Heart right ventricle (tissue), 16 donors: Measurements from ENCODE around the gene RWDD2A. TPM values are rescaled to one million over a fixed set of nuclear protein-coding genes. Genes with fewer than 3 reads are reported as not detected.
A peak's percentile ranks its signal among the peaks of the same experiment; 100 is the strongest.

Experiments used
- ATAC-seq, 8 donors: fragments of 200-7000 bp; cut with Tn5 transposase; one replicate each; pipeline ENCODE4 v1.9.1; 2020; ENCODE audit warnings: mild to moderate bottlenecking in 8 of 8, moderate library complexity in 8 of 8, moderate number of reproducible peaks in 1 of 8
- DNase-seq, 2 donors: peaks; one replicate each; pipeline ENCODE4 v3.0.0-alpha.2; 2020
- H3K27ac ChIP-seq, 10 donors: fragments of 200-600 bp; sonication (generic) in 2 of 10; one replicate each; pipeline versions ENCODE4 v1.5.0 to v1.8.0; 2020 to 2022; ENCODE audit warnings: mild to moderate bottlenecking in 3 of 10
- H3K27me3 ChIP-seq, 7 donors: fragments of 200-600 bp; one replicate each; pipeline ENCODE4 v1.8.0; 2021 to 2022; ENCODE audit warnings: mild to moderate bottlenecking in 2 of 7
- H3K36me3 ChIP-seq, 9 donors: fragments of 200-600 bp; sonication (generic) in 1 of 9; one replicate each; pipeline versions ENCODE4 v1.5.0 to v1.8.0; 2020 to 2022; ENCODE audit warnings: mild to moderate bottlenecking in 2 of 9
- H3K4me1 ChIP-seq, 9 donors: fragments of 200-600 bp; sonication (generic) in 1 of 9; one replicate each; pipeline versions ENCODE4 v1.5.0 to v1.8.0; 2020 to 2022; ENCODE audit warnings: mild to moderate bottlenecking in 4 of 9
- H3K4me3 ChIP-seq, 10 donors: fragments of 200-600 bp; sonication (generic) in 2 of 10; one replicate each; pipeline versions ENCODE4 v1.5.0 to v1.8.0; 2020 to 2022; ENCODE audit warnings: mild to moderate bottlenecking in 7 of 10, moderate library complexity in 2 of 10
- H3K9me3 ChIP-seq, 11 donors: fragments of 200-600 bp in 10 of 11; sonication (generic) in 2 of 11; one replicate each; pipeline versions ENCODE4 v1.5.0 to v1.8.0; 2013 to 2022; ENCODE audit warnings: mild to moderate bottlenecking in 2 of 11, control low read depth in 1 of 11, moderate library complexity in 1 of 11
- whole genome bisulfite sequencing, 2 donors: extraction: QIAGEN DNeasy Blood & Tissue Kit; methylation state at CpG; one replicate each; pipeline ENCODE4 v1.1.7; 2013; ENCODE audit warnings: inconsistent platforms in 1 of 2; 5-methylcytosine and 5-hydroxymethylcytosine counted together
- intact Hi-C, 10 donors: fragments of 100-400 bp; cut with DNase I; formaldehyde crosslinking; loops; one replicate each; pipeline versions ENCODE4 v1.11.1 to v1.14.2; 2022
- polyA plus RNA-seq, 2 donors: library from polyadenylated mRNA; stranded (reverse); fragments of 200-250 nt; gene quantifications; one replicate each; pipeline ENCODE4 v1.2.3, GENCODE V29; 2013
- total RNA-seq, 10 donors: library from RNA; stranded (reverse); fragmentation: NEBNext Ultra II Directional in 3 of 10; extraction: Animal tissue kit (Norgen Biotek cat#: 25700) in 3 of 10; gene quantifications; one replicate each; pipeline versions ENCODE4 v1.2.1 to v1.2.4, GENCODE V29; 2021 to 2023
- TF ChIP-seq, protein P1 (sequence below), 9 donors: fragments of 200-600 bp; sonication (generic) in 2 of 9; IDR thresholded peaks; one replicate each; pipeline versions ENCODE4 v1.5.0 to v1.8.0; 2021 to 2022; ENCODE audit warnings: antibody characterized with exemption in 9 of 9, mild to moderate bottlenecking in 5 of 9, moderate library complexity in 1 of 9
- donor health status: Arrhythmogenic right ventricular cardiomyopathy.
- donor health status: ischemic (EF 13 %, LVEDD 7.1; RV severe dilation, severe dysfunction).
- donor health status: healthy with polysubstance abuse.
- donor health status: DM: no; HTN: yes; CAD: no.
- donor health status: DM: no; HTN: no; CAD: no.
- donor health status: ischemic (EF 25% LVEDD 6.9; RV normal size, moderate dysfunction).
- donor health status: ischemic (EF 25% LVEDD 5.7; RV mildly dilated, moderate dysfunction).
- donor health status: healthy.
- donor health status: DM: yes; HTN: yes; CAD: no.
- donor health status: Ischemic cardiomyopathy.
- donor health status: ischemic (EF 35%, LVEDD 5.7; RV mildly dilated, moderate dysfunction).
- donor health status: nonischemic (EF 11% LVEDD 7.7; RV severe dilation, severe dysfunction).
- donor health status: DM: yes; HTN: yes; CAD: no.
- donor health status: PGD.
- donor health status: ischemic (EF 29% LVEDD 5.4; RV normal size, mild dysfunction).
- donor health status: nonischemic (EF 23%, LVEDD 6.1; RV moderate dilation, normal function).

RWDD2A gene
- total and polyA plus RNA-seq, 12 donors: 1.9 to 4.2 (median 3.4) TPM

DNA sequence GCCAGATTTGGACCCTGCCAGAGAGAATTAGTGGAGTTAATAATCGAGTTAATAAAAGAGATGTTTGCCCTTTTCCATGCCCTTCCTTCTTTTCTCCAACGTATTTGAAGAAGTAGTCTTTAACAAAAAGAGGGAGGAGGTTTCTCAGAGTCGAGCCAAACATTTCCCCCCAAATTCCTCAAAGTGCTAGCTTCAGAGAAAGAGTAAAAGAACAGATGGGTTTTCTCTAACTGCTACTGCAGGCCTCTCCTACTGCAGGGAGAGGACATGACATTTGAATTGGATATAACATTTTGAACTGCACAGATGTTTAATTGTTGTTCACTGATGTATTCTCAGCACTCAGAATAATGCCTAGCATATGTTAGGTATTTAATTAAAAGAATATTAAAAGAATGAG lies 25.5 kb downstream of the RWDD2A start:
- Histone ChIP-seq H3K27me3 (no peaks in the 10 kb centered on the region), H3K27ac (no peak overlapping the region), H3K4me1 (peaks cover 0 to 4% (median 0%) of the 10 kb centered on the region in 9 donors), H3K36me3 (peaks cover 0 to 5% (median 0%) of the 10 kb centered on the region in 9 donors), H3K9me3 (no peaks in the 10 kb centered on the region), H3K4me3 (no peak overlapping the region)
- DNase-seq (no peak), ATAC-seq (no peak)
- intact Hi-C loops: loop anchor here in 4 of 10 donors (5.0 to 10.0 kb wide), 2 partner anchors 151 to 974 kb away; partner anchors contain the start of genes DOP1A (in 3 of the 4), UBE3D (in 3 of the 4) and IBTK (in 1 of the 4)
- TF ChIP-seq, protein P1, sequence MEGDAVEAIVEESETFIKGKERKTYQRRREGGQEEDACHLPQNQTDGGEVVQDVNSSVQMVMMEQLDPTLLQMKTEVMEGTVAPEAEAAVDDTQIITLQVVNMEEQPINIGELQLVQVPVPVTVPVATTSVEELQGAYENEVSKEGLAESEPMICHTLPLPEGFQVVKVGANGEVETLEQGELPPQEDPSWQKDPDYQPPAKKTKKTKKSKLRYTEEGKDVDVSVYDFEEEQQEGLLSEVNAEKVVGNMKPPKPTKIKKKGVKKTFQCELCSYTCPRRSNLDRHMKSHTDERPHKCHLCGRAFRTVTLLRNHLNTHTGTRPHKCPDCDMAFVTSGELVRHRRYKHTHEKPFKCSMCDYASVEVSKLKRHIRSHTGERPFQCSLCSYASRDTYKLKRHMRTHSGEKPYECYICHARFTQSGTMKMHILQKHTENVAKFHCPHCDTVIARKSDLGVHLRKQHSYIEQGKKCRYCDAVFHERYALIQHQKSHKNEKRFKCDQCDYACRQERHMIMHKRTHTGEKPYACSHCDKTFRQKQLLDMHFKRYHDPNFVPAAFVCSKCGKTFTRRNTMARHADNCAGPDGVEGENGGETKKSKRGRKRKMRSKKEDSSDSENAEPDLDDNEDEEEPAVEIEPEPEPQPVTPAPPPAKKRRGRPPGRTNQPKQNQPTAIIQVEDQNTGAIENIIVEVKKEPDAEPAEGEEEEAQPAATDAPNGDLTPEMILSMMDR (IDR thresholded peaks at IDR 0.05): no peak
- 57% methylated on average over 3 of the region's 3 CpGs for WGBS, 2 donors

DNA sequence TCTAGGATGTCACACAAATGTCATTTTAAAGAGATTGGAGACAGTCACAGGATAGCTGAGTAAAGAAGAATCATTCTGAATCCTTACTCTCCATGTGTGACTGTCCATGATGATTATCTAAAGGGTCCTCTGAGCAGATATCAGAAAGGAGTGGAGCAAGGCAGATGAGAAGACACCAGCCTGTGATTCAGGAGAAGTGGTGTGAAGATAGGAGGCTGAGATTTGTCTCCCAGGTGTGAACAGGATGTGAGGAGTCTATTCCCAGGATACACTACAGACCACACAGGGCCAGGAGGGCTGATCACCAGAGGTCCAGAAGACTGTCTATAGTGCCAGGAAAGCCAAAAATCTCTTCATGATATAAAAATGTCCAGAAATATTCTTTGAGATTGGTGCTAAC lies 27.0 kb downstream of the RWDD2A start:
- intact Hi-C loops: loop anchor here in 7 of 10 donors (2.0 to 10.0 kb wide), 4 partner anchors 185 to 295 kb away; partner anchors contain the start of gene PRSS35 (in 2 of the 7)
- H3K27ac ChIP-seq: no peak overlapping the region
- TF ChIP-seq, protein P1 (IDR thresholded peaks at IDR 0.05): no peak
- DNase-seq (no peak), ATAC-seq (no peak)
- no peaks in the 10 kb centered on the region for H3K9me3 ChIP-seq
- H3K36me3 ChIP-seq: peaks cover 0 to 5% (median 0%) of the 10 kb centered on the region in 9 donors
- no peak overlapping the region for H3K4me3 ChIP-seq
- H3K27me3 ChIP-seq: no peaks in the 10 kb centered on the region
- peaks cover 0 to 3% (median 0%) of the 10 kb centered on the region in 9 donors for H3K4me1 ChIP-seq

DNA sequence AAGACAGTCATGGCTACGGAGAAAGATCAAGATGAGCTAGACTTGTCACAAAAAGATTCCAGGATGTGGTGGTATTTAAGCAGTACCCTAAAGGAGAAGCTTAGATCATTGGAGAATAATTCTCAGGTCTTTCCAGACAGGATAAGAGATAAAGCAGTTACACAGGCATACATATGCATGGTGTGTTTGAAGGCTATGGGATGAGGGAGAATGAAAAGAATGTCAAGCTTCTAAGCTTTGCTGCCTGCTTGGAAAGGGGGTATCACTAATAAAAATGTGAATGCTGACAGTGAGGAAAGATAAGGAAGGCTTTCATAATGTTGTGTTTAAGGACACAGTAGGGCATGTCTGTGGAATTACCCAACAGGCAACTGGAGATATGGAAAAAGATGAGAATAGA lies 28.1 kb downstream of the RWDD2A start:
- Histone ChIP-seq H3K4me1 (no peaks in the 10 kb centered on the region), H3K27ac (no peak overlapping the region), H3K4me3 (no peak overlapping the region), H3K27me3 (no peaks in the 10 kb centered on the region), H3K36me3 (peaks cover 0 to 5% (median 0%) of the 10 kb centered on the region in 9 donors), H3K9me3 (no peaks in the 10 kb centered on the region)
- TF ChIP-seq, protein P1 (IDR thresholded peaks at IDR 0.05): no peak
- intact Hi-C loops: loop anchor here in 7 of 10 donors (2.0 to 10.0 kb wide), 4 partner anchors 184 to 294 kb away; partner anchors contain the start of gene PRSS35 (in 2 of the 7)
- DNase-seq (no peak), ATAC-seq (no peak)
- 78 to 86% methylated on average over 1 of the region's 1 CpG for WGBS, 2 donors

DNA sequence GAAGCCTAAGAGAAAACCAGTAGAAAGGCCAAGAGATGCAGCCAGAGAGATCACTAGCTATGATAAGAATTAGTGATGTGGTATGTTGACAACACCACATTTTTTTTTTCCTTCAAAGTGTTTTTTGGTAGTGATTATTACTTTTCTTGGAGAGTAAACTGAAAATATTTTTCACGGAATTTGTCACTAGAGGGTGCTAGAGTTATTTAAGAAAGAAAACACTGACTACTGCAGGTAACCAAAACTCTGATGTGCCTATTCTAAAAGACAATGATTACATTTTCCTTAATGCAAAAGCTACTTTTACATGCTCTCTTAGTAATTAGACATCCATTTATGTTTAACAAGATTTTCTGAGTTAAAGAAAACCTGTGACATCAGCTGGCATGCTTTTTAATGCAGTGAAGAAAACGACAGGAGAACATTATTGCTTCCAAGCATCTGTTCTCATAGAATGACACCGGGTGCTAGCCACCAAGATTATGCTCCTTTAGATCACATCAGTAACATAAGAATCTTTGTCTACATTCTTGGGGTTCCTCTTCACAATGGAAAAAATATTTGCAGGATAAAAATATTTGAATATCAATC lies 28.8 kb downstream of the RWDD2A start:
- Histone ChIP-seq H3K27ac (no peak overlapping the region), H3K36me3 (peaks cover 0 to 7% (median 0%) of the 10 kb centered on the region in 9 donors), H3K9me3 (no peaks in the 10 kb centered on the region), H3K4me3 (no peak overlapping the region), H3K27me3 (no peaks in the 10 kb centered on the region), H3K4me1 (no peaks in the 10 kb centered on the region)
- TF ChIP-seq, protein P1 (IDR thresholded peaks at IDR 0.05): peak in 8 of 9 donors; percentile 23 to 75 (median 56)
- ATAC-seq (no peak), DNase-seq (no peak)
- 30 to 47% methylated on average over 3 of the region's 3 CpGs for WGBS, 2 donors
- intact Hi-C loops: loop anchor here (1.0 to 10.0 kb wide), 6 partner anchors 183 to 293 kb away; partner anchors contain the start of gene PRSS35 (in 4 of the 10)
